DMS153 treated with DMSO at 0.1 percent for 48 hours (cell line): ENCODE measurements around the gene FBN3.

Experiments used
- DNase-seq: peaks from one replicate; lab custom pipeline; 2025; ENCODE audit not compliant: unreplicated experiment; lab: John Stamatoyannopoulos, UW

The FBN3 gene

DNA sequence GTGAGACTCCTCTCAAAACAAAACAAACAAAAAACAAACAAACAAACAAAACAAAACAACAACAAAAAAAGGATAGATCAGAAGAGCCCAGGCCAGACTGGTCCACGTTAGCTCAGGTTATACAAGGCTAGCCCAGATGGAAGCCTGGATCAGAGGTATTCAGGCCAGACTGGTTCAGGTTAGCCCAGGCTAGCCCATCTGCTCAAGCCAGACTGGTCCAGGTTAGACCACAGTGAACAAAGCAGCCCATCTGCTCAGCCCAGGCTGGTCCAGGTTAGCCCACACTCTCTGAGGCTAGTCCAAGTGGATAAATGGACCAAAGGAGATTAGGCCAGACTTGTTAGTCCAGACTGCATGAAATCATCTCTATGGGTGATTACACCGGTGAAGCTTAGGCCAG is 55.7 kb downstream of the FBN3 start:
- no peak for DNase-seq

DNA sequence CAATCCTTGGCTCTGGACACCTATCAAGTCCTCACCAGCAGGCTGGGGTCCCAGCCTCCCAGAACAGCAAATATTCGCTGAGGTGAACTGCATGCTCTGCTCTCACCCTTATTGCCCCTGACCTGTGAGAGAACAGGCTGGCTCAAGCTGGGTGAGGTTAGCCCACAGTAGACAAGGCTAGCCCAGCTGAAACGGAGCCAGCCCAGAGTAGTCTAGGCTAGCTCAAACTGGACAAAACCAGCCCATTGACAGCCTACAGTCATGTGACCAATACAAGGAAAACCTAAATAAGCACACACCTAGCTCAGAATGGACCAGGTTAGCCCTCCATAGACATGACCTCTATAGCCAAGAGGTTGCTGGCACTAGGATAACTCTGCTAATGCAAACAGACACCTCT is 58.4 kb downstream of the FBN3 start:
- DNase-seq = no peak

DNA sequence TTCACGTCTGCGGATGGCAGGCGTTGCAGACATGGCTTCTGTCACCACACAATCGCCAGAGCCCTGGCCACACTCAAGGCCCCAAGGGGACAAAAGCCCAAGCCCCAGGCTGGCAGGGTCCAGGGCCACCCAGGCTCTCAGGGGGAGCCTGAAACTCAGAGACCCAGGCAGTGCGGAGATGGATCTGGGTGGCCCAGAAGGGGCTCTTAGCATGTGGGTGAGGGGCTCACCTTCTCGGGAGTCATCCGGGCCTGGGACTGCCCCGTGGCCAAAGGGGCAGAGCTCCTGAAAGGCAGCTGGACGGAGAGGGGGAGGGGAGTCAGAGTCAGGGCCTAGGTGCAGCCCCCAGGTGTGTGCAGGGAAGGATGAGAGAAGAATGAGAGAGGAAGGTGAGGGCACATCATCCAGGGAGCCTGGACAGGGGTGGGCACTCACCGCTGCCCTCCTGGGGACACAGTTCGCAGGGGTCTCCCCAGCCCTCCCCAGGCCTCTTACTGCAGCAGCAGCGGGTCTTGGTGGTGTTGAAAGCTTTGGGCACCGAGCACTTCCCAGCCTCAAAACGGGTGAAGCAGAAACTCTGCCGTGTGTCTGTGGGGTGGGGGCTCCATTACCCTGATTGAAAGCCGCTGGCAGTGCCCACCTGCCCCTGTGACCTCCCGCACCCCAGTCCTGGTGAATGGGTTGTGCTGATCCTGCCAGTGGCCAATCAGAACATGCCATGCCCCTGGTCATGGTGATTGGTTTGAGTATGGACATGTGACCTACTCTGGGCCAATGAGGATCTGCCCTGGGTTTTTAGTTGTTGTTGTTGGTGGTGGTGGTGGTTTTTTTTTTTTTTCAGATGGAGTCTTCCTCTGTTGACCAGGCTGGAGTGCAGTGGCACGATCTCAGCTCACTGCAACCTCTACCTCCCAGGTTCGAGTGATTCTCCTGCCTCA is 59.5 kb downstream of the FBN3 start:
- no peak for DNase-seq

DNA sequence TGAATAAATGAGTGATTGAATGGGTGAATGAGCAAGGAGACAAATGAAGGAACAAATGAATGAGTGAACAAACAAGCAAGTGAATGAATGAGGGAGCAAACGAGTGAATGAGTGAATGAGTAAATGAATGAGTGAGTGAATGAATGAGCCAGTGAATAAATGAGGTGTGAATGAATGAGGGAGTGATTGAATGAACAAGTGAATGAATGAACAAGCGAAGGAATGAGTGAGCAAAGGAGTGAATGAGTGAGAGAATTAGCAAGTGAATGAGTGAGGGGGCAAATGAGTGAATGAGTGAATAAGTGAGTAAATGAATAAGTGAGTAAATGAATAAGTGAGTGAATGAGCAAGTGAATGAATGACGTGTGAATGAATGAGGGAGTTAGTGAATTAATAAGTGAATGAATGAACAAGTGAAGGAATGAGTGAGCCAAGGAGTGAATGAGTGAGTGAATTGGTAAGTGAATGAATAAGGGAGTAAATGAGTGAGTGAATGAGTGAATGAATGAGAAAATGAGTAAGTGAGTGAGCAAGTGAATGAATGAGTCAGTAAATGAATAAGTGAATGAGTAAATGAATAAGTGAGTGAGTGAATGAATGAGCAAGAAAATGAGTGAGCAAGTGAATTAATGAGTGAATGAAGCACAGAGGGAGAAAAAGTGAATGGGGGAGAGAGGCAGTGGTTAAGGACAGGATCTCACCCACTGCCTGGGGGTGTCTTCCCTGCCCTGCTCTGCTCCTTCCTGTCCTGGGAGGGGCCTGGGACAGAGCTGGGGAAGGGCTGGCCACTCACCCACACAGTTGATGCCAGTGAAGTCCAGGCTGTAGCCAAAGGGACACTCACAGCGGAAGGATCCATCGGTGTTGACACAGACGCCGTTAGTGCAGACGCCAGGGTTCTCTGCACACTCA is 60.4 kb downstream of the FBN3 start:
- DNase-seq = no peak

DNA sequence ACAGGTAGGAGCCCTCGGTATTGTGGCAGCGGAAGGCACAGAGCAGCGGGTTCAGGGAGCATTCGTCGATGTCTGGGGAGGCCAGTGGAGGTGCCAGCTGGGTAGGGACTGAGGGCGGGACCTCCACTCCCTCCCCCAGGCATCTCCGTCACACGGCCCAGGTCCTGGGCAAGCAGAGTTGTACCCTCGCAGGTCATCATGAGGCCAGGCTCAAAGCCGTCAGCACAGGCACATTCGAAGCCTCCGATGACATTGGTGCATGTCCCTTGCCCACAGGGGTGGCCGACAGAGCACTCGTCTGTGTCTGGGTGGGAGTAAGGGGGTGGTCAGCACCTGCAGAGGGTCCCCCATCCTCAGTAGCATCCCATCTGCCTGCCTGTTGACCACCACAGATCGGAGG is 61.5 kb downstream of the FBN3 start:
- DNase-seq = no peak

DNA sequence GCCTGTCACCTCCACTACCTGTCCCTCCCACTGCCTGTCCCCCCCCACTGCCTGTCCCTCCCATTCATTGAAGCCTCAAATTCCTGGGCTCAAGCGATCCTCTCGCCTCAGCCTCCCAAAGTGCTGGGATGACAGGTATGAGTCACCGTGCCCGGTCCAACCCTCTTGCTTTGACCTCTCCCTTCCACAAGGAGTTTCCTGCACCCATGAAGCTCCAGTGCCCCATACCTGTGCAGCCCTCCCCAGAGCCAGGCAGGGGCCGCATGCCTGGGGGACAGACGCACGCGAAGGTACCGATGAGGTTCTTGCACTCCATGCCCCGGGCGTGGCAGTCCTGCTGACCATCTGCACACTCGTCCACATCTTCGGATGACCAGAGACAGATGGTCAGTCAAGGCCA is 62.5 kb downstream of the FBN3 start:
- DNase-seq = no peak

DNA sequence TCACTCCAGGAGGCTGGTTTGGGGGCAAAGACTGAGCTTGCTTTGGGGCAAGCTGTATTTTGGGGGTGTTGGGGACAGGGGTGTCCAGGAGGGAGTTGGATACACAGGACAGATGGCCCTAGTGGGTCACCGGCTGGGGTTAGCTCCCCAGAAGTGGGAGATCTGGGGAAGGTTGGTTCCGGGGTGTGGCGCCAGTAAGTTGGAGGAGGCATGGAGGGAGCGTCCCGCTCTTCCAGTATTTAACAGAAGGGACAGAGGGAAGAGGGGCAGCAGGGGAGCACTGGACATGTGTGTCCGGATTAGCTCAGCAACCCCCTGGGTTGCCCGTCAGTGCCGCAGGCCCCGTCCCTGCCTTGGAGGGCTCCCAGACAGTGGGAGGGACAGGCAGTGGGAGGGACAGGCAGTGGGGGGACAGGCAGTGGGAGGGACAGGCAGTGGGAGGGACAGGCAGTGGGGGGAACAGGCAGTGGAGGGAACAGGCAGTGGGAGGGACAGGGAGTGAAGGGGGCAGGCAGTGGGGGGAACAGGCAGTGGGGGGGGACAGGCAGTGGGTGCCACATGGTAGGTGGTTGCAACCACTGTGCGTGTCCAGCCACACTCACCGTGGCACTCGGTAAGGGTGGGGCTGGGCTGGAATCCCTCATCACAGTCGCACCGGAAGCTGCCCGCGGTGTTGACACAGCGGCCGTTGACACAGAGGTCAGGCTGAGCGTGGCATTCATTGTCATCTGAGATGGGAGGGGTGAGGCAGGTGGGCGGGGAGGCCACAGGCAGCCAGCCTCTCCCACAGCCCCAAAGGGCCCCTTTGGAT is 63.6 kb downstream of the FBN3 start:
- peak; percentile 19 for DNase-seq

DNA sequence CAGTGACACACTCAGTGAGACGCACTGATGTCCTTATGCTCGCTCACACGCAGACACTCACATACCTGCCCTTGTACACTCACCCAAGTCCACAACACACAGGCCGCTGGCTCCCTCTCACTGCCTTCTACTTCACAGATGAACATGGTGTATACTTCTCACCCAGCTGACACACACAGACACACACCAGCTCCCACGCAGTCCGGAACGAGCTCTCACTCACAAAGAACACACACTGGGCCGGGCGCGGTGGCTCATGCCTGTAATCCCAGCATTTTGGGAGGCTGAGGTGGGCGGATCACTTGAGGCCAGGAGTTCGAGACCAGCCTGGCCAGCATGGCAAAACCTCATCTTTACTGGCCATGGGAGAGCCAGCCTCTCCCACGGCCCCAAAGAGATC is 65.2 kb downstream of the FBN3 start:
- no peak for DNase-seq

DNA sequence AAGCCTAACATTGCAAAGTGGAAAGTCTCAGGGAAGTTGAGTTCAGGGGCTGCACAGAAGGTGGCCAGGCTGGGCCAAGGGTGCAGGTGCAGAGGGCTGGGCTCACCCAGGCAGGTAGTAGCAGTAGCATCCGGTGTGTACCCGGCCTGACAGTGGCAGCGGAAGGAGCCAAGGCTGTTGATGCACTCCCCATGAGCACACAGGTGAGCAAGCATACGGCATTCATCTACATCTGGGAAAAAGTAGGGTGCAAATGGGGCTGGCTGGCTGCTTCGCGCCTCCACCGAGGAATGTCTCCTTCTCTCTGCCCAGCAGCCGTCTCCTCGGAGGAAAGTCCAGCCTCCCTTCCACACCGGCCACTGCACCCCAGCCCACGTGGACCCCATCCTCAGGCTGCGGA is 66.3 kb downstream of the FBN3 start:
- no peak for DNase-seq

DNA sequence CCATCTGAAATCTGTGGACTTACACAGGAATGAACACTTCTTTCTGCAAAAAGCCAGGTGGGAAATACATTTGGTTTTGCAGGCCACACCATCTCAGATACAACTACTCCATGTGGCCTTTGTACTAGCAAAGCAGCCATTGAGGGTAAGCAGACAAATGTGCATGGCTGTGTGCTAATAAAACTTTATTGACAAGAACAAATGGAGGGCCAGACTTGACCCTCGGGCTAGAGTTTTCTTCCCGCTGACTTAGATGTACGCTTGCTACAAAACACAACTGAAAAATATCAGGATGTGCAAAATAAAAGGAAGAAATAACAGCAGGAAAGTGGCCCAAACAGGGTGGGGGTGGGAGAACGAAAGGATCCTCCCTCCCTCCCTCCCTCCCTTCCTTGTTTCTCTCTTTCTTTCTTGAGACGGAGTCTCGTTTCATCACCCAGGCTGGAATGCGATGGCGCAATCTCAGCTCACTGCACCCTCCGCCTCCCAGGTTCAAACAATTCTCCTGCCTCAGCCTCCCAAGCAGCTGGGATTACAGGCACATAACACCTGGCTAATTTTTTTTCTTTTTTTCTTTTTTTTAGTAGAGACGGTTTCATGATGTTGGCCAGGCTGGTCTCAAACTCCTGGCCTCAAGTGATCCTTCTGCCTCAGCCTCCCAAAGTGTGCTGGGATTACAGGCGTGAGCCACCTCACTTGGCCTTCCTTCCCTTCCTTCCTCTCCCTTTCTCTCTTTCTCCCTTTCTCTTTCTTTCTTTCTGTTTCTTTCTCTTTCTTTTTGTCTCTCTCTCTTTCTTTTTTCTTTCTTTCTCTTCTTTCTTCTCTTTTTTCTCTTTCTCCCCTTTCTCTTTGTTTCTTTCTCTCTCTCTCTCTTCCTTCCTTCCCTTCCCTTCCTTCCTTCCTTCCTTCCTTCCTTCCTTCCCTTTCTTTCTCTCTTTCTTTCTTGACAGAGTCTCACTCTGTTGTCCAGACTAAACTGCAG is 67.5 kb downstream of the FBN3 start:
- no peak for DNase-seq

DNA sequence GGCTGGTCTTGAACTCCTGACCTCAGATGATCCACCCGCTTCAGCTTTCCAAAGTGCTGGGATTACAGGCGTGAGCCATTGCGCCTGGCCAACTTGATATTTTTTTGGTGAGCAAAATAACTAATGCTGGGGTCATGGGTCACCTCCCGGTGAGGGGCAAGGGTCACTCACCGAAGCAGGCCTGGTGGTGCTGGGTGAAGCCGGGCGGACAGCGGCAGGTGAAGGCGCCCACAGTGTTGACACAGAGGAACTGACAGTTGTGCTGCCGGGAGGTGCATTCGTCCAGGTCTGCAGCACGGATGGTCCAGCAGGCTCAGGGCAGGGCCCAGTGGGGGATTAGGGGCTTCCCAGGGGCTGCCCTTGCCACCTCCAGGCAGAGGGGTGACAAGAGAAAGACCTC is 68.6 kb downstream of the FBN3 start:
- no peak for DNase-seq

DNA sequence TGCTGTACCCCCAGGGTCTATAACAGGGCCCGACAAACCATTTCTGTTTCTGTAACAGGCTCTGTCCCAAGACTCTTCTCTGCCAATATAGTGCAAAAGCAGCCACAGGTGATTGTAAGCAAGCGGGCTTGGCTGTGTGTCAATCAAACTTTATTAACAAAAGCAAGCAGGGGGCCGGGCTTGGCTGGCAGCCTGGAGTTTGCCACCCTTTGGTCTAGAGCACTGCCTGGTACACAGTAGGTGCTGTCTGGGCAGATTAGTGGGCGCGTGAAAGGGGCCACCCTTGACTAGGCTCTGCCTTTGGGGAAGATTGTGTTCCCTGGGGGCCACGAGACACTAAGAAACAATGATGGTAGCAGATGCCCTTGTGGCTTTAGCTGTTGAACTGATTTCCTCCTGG is 69.4 kb downstream of the FBN3 start:
- DNase-seq = no peak

DNA sequence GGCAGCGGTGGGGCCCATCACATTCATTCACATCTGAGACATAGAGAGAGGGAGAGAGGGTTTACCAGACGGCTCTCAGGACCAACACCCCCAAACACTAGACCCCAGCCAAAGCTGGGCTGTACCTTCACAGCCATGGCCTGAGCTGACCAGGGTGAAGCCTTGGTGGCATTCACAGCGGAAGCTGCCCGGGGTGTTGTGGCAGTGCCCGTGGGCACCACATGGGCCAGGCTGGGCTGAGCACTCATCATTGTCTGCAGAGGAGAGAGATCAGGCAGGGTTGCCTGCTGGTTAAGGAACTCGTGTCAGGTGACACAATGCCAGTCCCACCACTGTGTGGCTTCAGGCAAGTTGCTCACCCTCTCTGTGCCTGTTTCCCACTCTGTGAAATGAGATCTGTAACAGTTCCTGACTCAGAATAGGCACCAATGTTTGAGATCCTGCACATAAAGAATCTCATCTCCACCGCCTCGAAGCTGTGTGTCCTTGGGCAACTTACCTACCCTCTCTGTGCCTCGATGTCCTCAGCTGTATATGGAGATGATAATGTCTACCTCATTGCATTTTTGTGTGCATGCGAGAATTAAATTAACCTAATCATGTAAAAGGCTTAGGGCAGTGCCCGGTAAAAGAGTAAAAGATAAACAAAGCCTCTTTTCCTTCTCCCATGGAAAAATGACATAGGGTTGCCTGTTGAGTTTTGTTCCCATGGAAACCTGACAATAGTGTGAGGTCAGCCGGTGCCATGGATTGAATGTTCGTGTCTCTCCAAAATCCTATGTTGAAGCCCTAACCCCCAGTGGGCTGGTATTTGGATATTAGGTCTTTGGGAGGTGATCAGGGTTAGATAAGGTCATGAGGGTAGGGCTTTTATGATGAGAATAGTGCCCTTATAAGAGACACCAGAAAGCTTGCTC is 74.0 kb downstream of the FBN3 start:
- DNase-seq = no peak

DNA sequence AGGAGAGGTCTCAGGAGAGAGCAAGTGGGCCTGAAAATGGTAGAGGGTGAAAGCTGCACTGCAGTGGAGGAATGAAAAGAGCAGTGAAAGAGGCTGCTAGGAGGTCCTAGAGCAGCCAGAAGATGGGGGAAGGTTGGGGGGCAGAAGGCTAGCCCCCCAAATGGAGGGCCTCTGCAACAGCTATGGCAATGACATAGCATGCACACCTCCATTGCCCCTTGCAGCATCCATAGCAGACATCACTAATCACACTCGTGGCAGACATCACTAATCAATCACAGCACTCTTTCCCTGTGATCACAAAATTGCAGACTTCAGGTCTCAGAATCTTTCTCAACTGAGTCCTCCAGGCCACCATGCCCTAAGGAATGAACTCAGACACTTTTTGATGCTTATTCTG is 74.9 kb downstream of the FBN3 start:
- DNase-seq = no peak

DNA sequence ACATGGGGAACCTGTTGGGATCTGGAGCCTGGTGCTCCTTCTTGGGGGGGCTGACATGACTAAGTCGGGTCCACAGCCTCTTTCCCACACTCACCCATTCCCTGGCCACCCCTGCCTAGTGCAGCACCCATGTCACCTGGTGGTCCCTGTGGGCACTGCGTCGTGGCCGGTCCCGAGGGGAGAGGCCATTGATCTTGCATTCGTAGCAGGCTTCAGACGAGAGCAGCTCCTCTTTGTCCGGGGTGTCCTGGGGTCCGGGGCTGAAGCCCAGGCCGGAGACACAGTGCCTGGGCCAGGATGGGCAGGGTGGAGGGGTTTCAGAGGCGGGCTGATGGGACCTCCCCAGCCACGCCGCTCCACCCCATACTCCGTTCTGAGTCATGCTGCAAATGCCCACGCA is 77.5 kb downstream of the FBN3 start:
- no peak for DNase-seq

DNA sequence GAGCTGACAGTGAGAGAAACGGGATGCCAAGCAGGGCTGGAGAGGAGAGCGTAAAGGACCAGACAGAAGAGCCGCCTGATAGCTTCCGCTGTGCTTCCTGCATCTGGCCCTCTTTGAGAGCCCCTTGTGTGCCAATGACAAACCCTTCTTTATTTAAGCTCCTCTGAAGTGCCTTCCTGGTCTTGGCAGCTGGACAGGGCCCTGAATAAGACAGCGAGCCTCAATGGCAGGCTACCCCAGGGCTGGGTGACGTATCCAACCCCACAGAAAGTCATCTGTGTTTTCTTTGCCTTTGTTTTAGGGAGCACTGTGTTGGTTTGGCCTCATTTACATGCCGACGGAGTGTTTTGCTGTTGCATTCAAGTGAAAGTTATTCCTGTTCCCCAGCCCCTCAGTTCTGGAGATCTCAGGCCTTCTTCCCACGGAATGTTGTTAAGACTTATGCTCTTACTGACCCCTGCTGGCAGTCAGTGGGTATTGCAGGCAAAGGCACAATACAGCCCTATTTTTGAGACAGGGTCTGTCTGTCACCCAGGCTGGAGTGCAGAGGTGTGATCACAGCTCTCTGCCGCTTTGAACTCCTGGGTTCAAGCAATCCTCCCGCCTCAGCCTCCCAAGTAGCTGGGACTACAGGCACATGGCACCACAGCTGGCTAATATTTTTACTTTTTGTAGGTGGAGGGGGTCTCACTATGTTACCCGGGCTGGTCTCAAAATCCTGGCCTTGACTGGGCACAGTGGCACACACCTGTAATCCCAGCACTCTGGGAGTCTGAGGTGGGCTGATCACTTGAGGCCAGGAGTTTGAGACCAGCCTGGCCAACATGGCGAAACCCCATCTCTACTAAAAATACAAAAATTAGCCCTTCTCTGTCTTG is 80.1 kb downstream of the FBN3 start:
- no peak for DNase-seq

DNA sequence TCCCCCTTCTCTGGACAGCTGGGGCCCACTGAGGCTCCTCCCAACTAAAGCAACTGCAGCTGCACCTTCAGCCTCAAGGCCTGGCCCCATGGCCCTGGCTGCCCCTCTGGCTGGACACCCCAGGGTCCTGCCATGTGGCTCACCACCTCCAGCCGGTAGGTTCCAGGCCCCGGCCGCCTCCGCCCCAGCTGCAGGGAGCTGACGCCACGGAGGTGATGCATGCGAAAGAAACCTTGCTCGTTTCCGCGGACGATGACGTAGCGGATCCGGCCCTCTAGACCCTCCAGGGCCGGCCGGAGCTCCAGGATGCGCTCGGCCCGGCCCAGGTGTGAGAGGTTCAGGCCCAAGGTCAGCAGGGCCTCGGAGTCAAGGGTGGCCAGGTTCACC is 83.5 kb downstream of the FBN3 start:
- no peak for DNase-seq
